Measurements from ENCODE around the gene MYBPHL. TPM values are rescaled to one million over a fixed set of nuclear protein-coding genes. Genes with fewer than 3 reads are reported as not detected.

Gene MYBPHL
- total and polyA plus RNA-seq, 2 experiments from 2014 or later = not detected

GRCh38 chr1:109280862-109281261, 25.9 kb downstream of the MYBPHL start:
- peaks cover 26% of the 10 kb centered on the region for H3K79me2 ChIP-seq (replicated peaks; ENCODE audit: insufficient read depth)
- Mint-ChIP-seq H3K4me3 (peak overlapping the region; percentile 99; the same call in 1 of the 3 replicates), H3K9me3 (no peaks in the 10 kb centered on the region), H3K4me1 (peaks cover 38% of the 10 kb centered on the region), H3K36me3 (ENCODE audit: low read depth) (peaks cover 37% of the 10 kb centered on the region), H3K27me3 (ENCODE audit: insufficient read depth, low read depth, poor library complexity) (peaks cover 16% of the 10 kb centered on the region), H3K27ac (no peak overlapping the region)
- no peaks in the 10 kb centered on the region for H3K9me2 ChIP-seq (ENCODE audit: insufficient read depth)
- H3K4me3 ChIP-seq = 0 out of 2 replicates have a peak overlapping the region, but pooled peaks have one; percentile 98
- H4K20me1 ChIP-seq (replicated peaks; ENCODE audit: insufficient read depth) = peaks cover 15% of the 10 kb centered on the region
- no peaks in the 10 kb centered on the region for H3K27me3 ChIP-seq (ENCODE audit: insufficient read depth)
- no peak overlapping the region for H3K27ac ChIP-seq (ENCODE audit: low read depth)
- peaks cover 12% of the 10 kb centered on the region; the same call in 1 of the 2 replicates for H3K36me3 ChIP-seq (ENCODE audit: insufficient read depth)
- H3K4me1 ChIP-seq (ENCODE audit: insufficient read depth) = peaks cover 28% of the 10 kb centered on the region
- no peak for ATAC-seq
- H3K4me2 ChIP-seq = no peak overlapping the region
- peaks cover 25% of the 10 kb centered on the region for H3F3A ChIP-seq (replicated peaks; ENCODE audit: low read depth)
- DNase-seq (ENCODE audit: low spot score) = no peak
- TF ChIP-seq NANOG (IDR thresholded peaks at IDR 0.05; ENCODE audit: borderline replicate concordance) (no peak), ZNF331 (CRISPR knock-in tag; IDR thresholded peaks at IDR 0.05; ENCODE audit: low read depth) (no peak), ETS1 (IDR thresholded peaks at IDR 0.05) (no peak), EZH2phosphoT487 (IDR thresholded peaks at IDR 0.05; ENCODE audit: unreplicated experiment) (no peak), REST (IDR thresholded peaks at IDR 0.05; ENCODE audit: unreplicated experiment) (no peak), JUNB (IDR thresholded peaks at IDR 0.05; ENCODE audit: unreplicated experiment) (no peak), STAT1 (IDR thresholded peaks at IDR 0.05; ENCODE audit: unreplicated experiment) (no peak), POLR2AphosphoS5 (IDR thresholded peaks at IDR 0.05; ENCODE audit: low read depth) (no peak), ZNF114 (CRISPR knock-in tag; IDR thresholded peaks at IDR 0.05) (no peak), CREB1 (CRISPR knock-in tag; IDR thresholded peaks at IDR 0.05; ENCODE audit: low read depth) (no peak)
- H2AFZ ChIP-seq = no peak overlapping the region

GRCh38 chr1:109279615-109280278, 27.1 kb downstream of the MYBPHL start:
- ATAC-seq = no peak
- peaks cover 25% of the 10 kb centered on the region for H3F3A ChIP-seq (replicated peaks; ENCODE audit: low read depth)
- peaks cover 37% of the 10 kb centered on the region for H3K36me3 Mint-ChIP-seq (ENCODE audit: low read depth)
- TF ChIP-seq ZNF114 (CRISPR knock-in tag; IDR thresholded peaks at IDR 0.05) (no peak), ZNF462 (CRISPR knock-in tag; IDR thresholded peaks at IDR 0.05) (no peak)

More at GRCh38 chr1:109279615-109280278, 27.1 kb downstream of the MYBPHL start:
- no peak for DNase-seq (ENCODE audit: low spot score)
- peaks cover 25% of the 10 kb centered on the region for H3K4me1 ChIP-seq (ENCODE audit: insufficient read depth)
- H2AFZ ChIP-seq = no peak overlapping the region
- H3K9me3 Mint-ChIP-seq = no peaks in the 10 kb centered on the region
- peaks cover 12% of the 10 kb centered on the region; the same call in 1 of the 2 replicates for H3K36me3 ChIP-seq (ENCODE audit: insufficient read depth)
- peaks cover 19% of the 10 kb centered on the region for H3K27me3 Mint-ChIP-seq (ENCODE audit: insufficient read depth, low read depth, poor library complexity)
- H3K4me3 Mint-ChIP-seq = no peak overlapping the region
- H4K20me1 ChIP-seq (replicated peaks; ENCODE audit: insufficient read depth) = peaks cover 15% of the 10 kb centered on the region
- no peaks in the 10 kb centered on the region for H3K9me2 ChIP-seq (ENCODE audit: insufficient read depth)
- no peak overlapping the region for H3K4me2 ChIP-seq
- peaks cover 40% of the 10 kb centered on the region for H3K4me1 Mint-ChIP-seq
- no peak overlapping the region for H3K4me3 ChIP-seq
- H3K79me2 ChIP-seq (replicated peaks; ENCODE audit: insufficient read depth) = peaks cover 26% of the 10 kb centered on the region
- H3K27me3 ChIP-seq (ENCODE audit: insufficient read depth) = no peaks in the 10 kb centered on the region
- H3K27ac ChIP-seq (ENCODE audit: low read depth) = no peak overlapping the region
- H3K27ac Mint-ChIP-seq = no peak overlapping the region

Data from GM23338 (cell line).